HG02642 (cell line): Measurements from ENCODE around the gene RUSC1.
"Not testable (repeated sequence)": the region's sequence is repeated elsewhere in the genome, so short reads cannot be mapped to it uniquely, and the experiment has no call there.

Experiments
- ATAC-seq: cut with Tn5 transposase; IDR thresholded peaks from one replicate; pipeline ENCODE4 v1.9.1; 2021; ENCODE audit warnings: mild to moderate bottlenecking; ENCODE audit not compliant: unreplicated experiment, poor library complexity

RUSC1 gene

GRCh38 chr1:155321639-155322503 lies 1.2 kb downstream of the RUSC1 start:
- ATAC-seq, result no peak

GRCh38 chr1:155322571-155322952 lies 1.9 kb downstream of the RUSC1 start:
- ATAC-seq, result no peak

GRCh38 chr1:155322953-155323728 lies 2.4 kb downstream of the RUSC1 start:
- ATAC-seq, result peak; percentile 50

GRCh38 chr1:155323729-155324036 lies 3.0 kb downstream of the RUSC1 start:
- ATAC-seq, result peak; percentile 50

GRCh38 chr1:155324037-155324716 lies 3.5 kb downstream of the RUSC1 start:
- peak; percentile 68 for ATAC-seq

- no peak for ATAC-seq
Measured at GRCh38 chr1:155324717-155325602, 4.3 kb downstream of the RUSC1 start.

GRCh38 chr1:155325603-155325893 lies 4.9 kb downstream of the RUSC1 start:
- no peak for ATAC-seq

GRCh38 chr1:155326020-155326526 lies 5.4 kb downstream of the RUSC1 start:
- no peak for ATAC-seq

- ATAC-seq, result no peak
Measured at GRCh38 chr1:155326631-155327037, 5.9 kb downstream of the RUSC1 start.

- ATAC-seq, result no peak
Measured at GRCh38 chr1:155327981-155328380, 7.3 kb downstream of the RUSC1 start.

- not testable (repeated sequence) for ATAC-seq
Measured at GRCh38 chr1:155328856-155329255, 8.2 kb downstream of the RUSC1 start.

GRCh38 chr1:155329980-155330598 lies 9.4 kb downstream of the RUSC1 start:
- no peak for ATAC-seq

GRCh38 chr1:155334962-155335361 lies 14.3 kb downstream of the RUSC1 start:
- no peak for ATAC-seq

GRCh38 chr1:155339515-155340097 lies 18.9 kb downstream of the RUSC1 start:
- ATAC-seq, result no peak

- no peak for ATAC-seq
Measured at GRCh38 chr1:155342842-155343241, 22.1 kb downstream of the RUSC1 start.

GRCh38 chr1:155352631-155353030 lies 31.9 kb downstream of the RUSC1 start:
- no peak for ATAC-seq

GRCh38 chr1:155360051-155360450 lies 39.4 kb downstream of the RUSC1 start:
- ATAC-seq, result no peak

GRCh38 chr1:155379180-155379579 lies 58.5 kb downstream of the RUSC1 start:
- no peak for ATAC-seq

- ATAC-seq, result no peak
Measured at GRCh38 chr1:155379631-155380090, 59.0 kb downstream of the RUSC1 start.
